Measurements from ENCODE around the gene PREX1.
"Not testable (repeated sequence)": the region's sequence is repeated elsewhere in the genome, so short reads cannot be mapped to it uniquely, and the experiment has no call there.

The PREX1 gene

GRCh38 chr20:48846516-48847492 lies 19.0 kb upstream of the PREX1 start:
- no peak for DNase-seq (ENCODE audit: low spot score)

DNA sequence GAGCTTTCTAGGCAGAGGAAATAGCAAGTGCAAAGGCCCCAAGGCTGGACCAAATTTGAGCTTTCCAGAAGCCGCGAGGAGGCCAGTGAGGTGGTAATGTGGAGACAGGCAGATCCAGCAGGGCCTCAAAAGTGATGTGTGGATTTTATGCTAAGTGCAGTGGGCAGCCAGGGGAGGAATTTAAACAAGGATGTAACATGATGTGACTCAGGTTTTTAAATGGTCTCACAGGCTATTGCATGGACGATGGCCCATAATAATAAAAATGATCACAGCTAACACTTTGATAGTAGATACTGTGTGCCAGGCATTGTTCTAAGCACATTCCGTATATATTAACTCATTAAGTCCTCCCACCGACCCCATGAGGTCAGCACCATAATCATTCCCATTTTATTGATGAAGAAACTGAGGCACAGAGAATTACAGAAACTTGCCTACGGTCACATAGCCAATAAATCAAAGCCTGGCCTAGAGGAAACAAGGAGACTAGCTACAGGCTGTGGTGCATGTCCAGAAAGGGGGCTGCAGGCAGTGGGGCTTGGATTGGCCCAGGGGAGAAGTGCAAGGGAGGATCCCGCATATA lies 18.0 kb upstream of the PREX1 start:
- no peak for DNase-seq (ENCODE audit: low spot score)

DNA sequence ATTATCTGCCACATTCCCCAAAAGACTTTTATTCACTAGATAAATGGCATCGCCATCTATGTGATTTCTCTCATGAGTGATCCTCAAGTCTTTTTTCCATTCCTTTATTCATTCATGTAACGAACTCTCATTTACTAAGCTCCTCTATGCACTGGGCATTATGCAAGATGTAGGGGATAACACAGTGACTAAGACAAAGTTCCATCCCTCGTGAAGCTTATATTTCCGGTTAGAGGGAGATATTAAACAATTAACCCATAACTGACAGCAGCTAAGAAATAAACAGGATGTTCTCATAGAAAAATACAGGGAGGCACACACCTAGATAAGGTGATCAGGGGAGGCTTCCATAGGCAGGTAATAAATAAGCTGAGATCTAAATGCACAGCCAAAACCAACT lies 17.2 kb upstream of the PREX1 start:
- DNase-seq (ENCODE audit: low spot score), result no peak

DNA sequence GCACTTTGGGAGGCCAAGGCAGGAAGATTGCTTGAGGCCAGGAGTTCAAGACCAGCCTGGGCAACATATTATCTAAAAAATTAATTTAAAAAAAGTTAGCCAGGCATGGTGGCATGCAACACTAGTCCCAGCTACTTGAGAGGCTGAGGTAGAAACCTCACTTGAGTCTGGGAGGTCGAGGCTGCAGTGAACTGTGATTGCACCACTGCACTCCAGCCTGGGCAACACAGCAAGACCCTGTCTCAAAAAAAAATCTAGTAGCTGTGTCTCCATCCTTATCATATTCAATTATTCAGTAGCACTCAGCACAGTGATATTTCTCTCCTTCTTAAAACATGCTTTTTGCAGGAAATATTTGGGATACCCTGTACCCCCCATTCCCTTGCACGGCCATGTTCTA lies 16.1 kb upstream of the PREX1 start:
- not testable (repeated sequence) for DNase-seq (ENCODE audit: low spot score)

- no peak for DNase-seq (ENCODE audit: low spot score)
These were observed 15.4 kb upstream of the PREX1 start for GRCh38 chr20:48843057-48843806.

GRCh38 chr20:48841875-48842529 lies 14.2 kb upstream of the PREX1 start:
- DNase-seq (ENCODE audit: low spot score), result no peak

GRCh38 chr20:48841196-48841874 lies 13.5 kb upstream of the PREX1 start:
- DNase-seq (ENCODE audit: low spot score), result no peak

- no peak for DNase-seq (ENCODE audit: low spot score)
These were observed 11.5 kb upstream of the PREX1 start for GRCh38 chr20:48839154-48839917.

GRCh38 chr20:48837014-48837413 lies 9.2 kb upstream of the PREX1 start:
- DNase-seq (ENCODE audit: low spot score), result no peak

- DNase-seq (ENCODE audit: low spot score), result no peak
These were observed 7.6 kb upstream of the PREX1 start for GRCh38 chr20:48835390-48835789.

DNA sequence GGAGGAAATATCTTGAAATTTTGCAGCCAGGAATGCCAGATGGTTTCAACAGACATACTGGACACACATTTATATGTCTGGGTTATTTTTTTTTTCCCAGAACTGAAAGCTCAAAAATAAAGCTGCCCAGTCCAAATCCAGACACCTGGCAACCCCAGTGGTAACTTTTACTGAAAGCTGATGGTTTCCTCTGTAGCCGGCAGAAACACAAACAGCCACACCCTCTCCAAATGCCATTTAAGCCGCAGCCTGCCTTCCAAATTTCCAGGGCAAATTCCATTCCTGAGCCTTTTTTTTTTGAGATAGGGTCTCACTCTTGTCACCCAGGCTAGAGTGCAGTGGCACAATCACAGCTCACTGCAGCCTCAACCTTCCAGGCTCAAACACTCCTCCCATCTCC lies 6.5 kb upstream of the PREX1 start:
- DNase-seq (ENCODE audit: low spot score), result no peak

DNA sequence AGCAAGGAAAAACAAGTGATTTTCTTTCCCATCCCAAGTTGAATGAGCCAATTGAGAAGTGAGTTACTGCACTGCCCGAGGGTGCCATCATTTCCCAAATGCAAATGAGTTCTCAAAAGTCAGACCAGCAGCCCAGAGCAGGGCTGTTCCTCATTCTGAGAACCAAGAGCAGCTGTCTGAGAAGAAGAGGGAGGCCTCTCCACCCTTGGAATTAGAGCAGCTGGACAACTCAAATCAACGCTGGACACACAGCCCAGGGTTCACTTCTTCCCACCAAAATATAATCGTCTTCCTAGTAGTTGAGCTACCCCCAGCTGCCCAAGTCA lies 4.6 kb upstream of the PREX1 start:
- DNase-seq (ENCODE audit: low spot score), result no peak

DNA sequence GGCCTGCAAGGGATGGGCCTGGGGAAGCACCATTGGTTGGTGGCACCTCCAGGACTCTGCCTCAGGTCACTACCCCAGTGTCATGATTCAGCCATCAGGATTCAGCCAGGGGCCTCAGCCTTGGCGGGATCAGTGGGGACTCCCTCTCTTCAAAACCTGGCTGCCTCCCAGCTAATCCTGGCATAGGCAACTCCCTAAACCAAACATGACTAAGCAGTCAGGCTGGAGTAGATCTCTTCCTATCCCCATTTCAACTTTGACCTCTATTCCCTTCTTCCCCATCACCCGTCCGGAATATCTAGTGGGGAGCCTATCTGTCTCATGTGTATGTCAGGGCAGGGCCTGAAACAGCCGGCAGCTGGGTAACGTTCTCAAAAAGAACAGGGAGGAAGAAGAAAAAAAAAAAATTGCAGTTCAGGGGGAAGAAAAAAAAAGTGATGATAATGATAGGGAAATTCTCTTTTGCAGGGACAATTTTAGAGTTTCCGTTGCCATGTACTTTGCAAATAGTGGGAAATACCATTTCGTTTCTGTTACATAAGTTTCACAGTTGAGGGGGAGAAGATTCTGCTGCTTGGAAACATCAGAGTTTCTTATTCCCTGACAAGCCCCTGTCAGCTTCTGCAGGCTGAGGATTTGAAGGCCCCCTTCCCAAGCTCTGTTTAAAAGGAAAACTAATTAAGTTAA lies 4.1 kb upstream of the PREX1 start:
- peak; percentile 70 for DNase-seq (ENCODE audit: low spot score)

- DNase-seq (ENCODE audit: low spot score), result no peak
These were observed 3.1 kb upstream of the PREX1 start for GRCh38 chr20:48830826-48831318.

GRCh38 chr20:48829940-48830339 lies 2.1 kb upstream of the PREX1 start:
- no peak for DNase-seq (ENCODE audit: low spot score)

- peak; percentile 61 for DNase-seq (ENCODE audit: low spot score)
These were observed 1.1 kb upstream of the PREX1 start for GRCh38 chr20:48828734-48829460.

GRCh38 chr20:48826883-48827771 lies 672 bp downstream of the PREX1 start:
- DNase-seq (ENCODE audit: low spot score), result peak; percentile 71

DNA sequence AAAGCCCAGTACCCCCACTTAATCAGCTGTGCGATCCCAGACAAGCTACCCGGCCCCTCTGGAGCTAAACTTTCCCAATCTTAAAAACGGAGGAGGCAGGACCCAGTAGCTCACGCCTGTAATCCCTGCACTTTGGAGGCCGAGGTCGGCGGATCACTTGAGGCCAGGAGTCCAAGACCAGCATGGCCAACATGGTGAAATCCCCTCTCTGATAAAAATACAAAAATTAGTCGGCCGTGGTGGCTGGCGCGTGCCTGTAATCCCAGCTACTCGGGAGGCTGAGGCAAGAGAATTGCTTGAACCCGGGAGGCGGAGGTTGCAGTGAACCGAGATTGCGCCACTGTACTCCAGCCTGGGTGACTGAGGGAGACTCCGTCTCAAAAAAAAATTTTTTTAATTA lies 1.3 kb downstream of the PREX1 start:
- not testable (repeated sequence) for DNase-seq (ENCODE audit: low spot score)

GRCh38 chr20:48826069-48826468 lies 1.7 kb downstream of the PREX1 start:
- no peak for DNase-seq (ENCODE audit: low spot score)

All from HuH-7.5 (cell line).